DMS79 treated with DMSO at 0.1 percent for 48 hours (cell line): ENCODE results near the gene TRIM47.

Experiments used
- DNase-seq: peaks from one replicate; lab custom pipeline; 2025; lab: John Stamatoyannopoulos, UW

TRIM47 gene

GRCh38 chr17:75878174-75878998 lies at the start of gene TRIM47:
Gene TRIM47 (minus strand): TSS chr17:75878581. CDS start chr17:75878548, 33 bp downstream.
- DNase-seq = peak; percentile 19

GRCh38 chr17:75927286-75927922 lies 49.0 kb upstream of the TRIM47 start:
- no peak for DNase-seq

- no peak for DNase-seq
Observed at GRCh38 chr17:75926456-75926855, 48.1 kb upstream of the TRIM47 start.

GRCh38 chr17:75925912-75926311 lies 47.5 kb upstream of the TRIM47 start:
- no peak for DNase-seq

- DNase-seq = no peak
Observed at GRCh38 chr17:75925103-75925502, 46.7 kb upstream of the TRIM47 start.

GRCh38 chr17:75922963-75923874 lies 44.8 kb upstream of the TRIM47 start:
- no peak for DNase-seq

GRCh38 chr17:75922173-75922961 lies 44.0 kb upstream of the TRIM47 start:
- no peak for DNase-seq

GRCh38 chr17:75921596-75921995 lies 43.2 kb upstream of the TRIM47 start:
- DNase-seq = no peak

- DNase-seq = no peak
Observed at GRCh38 chr17:75920045-75920560, 41.7 kb upstream of the TRIM47 start.

GRCh38 chr17:75919611-75920010 lies 41.2 kb upstream of the TRIM47 start:
- DNase-seq = no peak

- DNase-seq = no peak
Observed at GRCh38 chr17:75917917-75918445, 39.6 kb upstream of the TRIM47 start.

- no peak for DNase-seq
Observed at GRCh38 chr17:75917141-75917916, 38.9 kb upstream of the TRIM47 start.

- DNase-seq = no peak
Observed at GRCh38 chr17:75915268-75915667, 36.9 kb upstream of the TRIM47 start.

- no peak for DNase-seq
Observed at GRCh38 chr17:75914643-75915267, 36.4 kb upstream of the TRIM47 start.

- no peak for DNase-seq
Observed at GRCh38 chr17:75913537-75914210, 35.3 kb upstream of the TRIM47 start.

GRCh38 chr17:75910699-75911098 lies 32.3 kb upstream of the TRIM47 start:
- peak; percentile 58 for DNase-seq

- peak; percentile 55 for DNase-seq
Observed at GRCh38 chr17:75909812-75910274, 31.5 kb upstream of the TRIM47 start.

GRCh38 chr17:75909051-75909811 lies 30.9 kb upstream of the TRIM47 start:
- peak; percentile 92 for DNase-seq
